ENCODE data around the gene PCTP.

The PCTP gene

DNA sequence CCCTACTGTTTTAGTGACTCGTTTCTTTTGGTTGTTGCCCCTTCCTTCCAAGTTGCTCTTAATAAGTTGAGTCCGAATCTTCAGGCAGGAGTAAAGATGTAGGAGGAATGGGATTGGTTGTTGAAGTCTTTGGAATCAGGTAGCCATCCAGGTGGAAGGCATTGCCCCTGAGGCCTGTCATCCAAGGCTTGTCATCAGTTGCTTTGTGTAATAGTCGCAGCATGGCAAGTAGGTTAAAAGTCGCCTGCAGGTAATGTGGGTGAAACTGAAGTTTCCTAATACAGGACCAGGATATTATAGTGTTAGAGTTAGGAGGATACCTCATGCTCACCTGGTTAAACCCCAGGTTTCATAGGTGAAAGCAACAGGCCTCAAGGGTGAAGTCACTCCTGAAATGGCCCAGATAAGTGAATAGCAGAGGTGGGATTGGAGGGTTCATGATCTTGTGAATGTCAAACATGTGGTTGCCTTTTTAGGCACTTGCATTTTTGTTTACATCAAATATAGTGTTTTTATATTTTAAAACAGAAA is 934 bp downstream of the PCTP start:
- DNase-seq (ENCODE audit: insufficient read length, low spot score) (no peak), FAIRE-seq (peak; percentile 49)

DNA sequence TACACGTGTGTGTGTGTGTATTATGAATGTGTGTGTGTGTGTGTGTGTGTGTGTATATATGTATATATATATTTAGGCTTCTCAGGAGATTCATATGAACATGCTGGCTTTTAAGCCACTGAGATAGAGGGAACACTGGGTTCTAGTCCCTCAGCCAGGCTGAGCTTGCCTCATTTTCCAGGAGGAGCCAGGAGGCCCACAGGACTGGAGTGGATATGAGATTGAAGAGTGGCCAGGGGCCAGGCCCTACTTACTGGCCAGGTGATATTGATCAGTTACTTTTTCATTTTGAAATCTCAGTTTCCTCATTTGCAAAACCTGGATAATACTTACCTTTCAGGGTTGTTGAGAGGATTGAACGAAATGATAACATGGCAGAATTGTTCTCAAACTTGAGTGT is 5.8 kb downstream of the PCTP start:
- FAIRE-seq, result no peak
- no peak for DNase-seq (ENCODE audit: insufficient read length, low spot score)

DNA sequence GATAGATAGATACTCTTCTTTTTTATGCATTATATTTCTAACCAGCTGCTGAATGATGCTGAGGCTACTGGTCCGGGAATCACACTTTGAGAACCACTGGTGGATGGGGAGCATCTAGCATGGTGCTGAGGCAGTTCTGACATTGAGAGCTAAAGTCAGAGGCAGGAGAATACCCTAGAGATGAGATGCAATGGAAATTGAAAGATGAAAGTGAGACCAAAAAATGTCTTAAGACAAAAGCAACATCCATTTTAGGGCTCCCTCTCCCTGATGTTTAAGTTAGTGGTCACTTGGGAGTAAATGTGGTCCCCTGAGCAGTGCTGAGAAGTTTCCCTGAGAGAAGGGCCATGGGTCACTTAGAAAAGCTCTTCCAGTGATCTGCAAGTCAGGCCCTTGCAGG is 6.8 kb downstream of the PCTP start:
- DNase-seq (ENCODE audit: insufficient read length, low spot score) (no peak), FAIRE-seq (no peak)

DNA sequence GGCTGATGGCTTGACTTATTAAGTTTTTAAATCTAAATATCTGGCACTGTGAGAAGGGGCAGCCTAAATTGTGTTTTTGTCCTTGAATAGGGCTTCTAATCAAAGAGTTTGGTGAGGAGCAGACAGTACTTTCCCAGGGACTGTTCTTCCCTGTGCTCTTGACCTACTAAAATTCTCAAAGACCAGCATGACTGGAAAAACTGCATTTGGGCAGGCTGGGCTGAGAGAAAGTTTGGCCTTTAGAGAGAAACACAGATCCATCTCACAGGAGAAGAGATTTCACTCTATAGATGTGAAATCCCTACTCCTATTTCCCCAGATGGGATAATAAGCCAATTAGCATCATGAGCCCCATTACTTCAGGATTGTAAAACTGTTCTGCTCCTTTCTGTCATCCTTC is 7.3 kb downstream of the PCTP start:
- DNase-seq (ENCODE audit: insufficient read length, low spot score) (no peak), FAIRE-seq (no peak)

DNA sequence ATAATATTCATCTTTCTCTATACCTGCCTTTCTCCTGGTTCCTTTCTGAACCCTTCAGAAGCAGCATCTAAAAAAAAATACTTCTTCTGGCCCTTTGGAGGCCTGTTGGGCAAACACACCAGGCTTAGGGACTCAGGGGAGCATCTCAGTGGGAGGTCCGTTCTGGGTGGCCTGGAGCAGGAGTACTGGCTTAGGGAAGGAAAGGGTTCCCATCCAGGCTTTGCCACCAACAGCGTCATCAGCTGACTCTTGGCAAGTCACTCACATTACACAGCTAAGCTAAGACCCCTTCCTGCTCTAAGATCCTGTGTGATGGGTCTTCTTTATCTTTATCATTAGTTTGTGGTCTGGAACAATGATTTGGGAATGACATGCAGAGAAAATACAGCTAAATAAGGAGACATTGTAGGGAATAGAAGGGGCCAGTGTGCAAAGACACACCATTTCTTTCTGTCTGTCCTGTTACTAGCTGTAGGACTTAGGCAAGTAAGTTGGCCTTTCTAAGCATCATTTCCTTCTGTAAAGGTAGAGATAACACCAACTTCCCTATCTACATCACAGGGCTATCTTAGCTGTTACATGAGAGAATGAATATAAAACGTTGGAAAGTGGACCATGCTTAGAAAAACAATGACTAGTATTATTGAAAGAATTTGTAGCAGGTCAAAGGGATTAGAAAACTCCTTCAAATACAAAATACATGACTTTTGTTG is 9.9 kb downstream of the PCTP start:
- no peak for FAIRE-seq
- no peak for DNase-seq (ENCODE audit: insufficient read length, low spot score)

DNA sequence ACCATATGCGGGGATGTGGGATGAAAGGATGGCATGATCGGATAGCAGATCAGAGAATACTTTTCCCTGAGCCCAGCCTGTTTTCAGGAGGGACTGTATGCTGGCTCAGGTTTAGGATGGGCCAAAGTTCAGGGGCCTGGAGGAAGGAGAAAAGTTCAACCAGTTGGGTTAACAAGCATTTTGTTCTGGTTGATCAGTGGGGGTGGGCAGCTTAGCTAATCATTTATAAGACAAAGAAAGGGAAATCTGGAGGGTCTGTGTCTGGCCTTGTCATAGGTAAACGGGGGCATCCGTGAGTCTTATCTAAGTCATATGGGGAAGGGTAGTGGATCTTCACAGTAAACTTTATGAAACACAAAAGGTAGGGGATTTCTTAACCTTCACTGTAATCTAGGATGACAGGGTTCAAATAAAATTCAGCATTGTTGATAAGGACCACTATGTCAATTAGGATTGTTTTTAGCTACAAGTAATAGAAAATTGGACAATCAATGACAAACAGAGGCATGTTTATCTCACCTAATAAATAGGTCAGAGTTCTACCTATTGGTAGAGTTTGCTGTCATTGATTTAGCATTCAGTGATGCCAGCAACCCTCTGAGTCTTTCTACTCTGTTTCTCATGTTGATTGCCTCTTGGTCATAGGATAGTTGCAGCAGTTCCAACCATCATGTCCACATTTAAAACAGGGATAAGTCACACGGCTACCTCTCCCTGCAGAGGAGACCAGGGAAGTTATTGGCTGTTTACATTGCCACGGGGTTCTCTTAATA is 11.4 kb downstream of the PCTP start:
- no peak for FAIRE-seq
- no peak for DNase-seq (ENCODE audit: insufficient read length, low spot score)

DNA sequence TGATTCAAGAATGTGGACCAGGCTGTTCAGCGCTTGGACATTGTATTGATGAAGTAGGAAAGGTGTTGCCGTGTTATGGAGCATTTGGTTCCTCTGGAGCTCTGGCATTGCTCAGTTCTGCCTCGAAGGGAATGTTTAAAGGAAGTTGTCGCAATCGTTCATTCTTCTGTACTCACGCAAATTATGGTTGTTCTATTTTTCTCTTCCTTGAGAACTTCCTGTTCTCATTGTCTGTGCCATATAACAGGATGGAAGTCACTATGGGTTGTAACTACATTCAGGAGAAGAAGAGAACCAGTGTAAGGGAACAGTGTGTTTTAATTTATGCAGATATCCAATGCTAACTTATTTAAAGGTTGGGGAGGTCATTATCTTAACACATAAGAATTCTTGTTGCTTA is 13.0 kb downstream of the PCTP start:
- no peak for DNase-seq (ENCODE audit: insufficient read length, low spot score)
- no peak for FAIRE-seq

DNA sequence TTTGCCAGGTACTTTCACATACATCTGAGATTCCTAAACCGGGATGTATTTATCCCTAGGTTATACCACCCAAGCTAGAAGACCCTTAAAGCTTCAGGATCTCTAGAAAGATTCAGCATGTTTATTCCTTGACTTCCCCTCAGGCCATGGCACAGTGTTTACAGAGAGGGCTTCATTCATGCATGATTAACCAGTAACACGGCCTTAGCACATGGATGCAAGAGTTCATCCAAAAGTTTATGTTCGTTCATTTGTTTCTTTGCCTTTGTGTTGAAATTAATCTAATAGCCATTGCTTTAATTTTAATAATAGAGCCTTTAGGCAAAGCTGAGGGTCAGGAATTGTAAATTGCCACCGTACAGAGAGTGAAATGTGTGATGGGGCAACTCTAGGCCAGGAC is 13.8 kb downstream of the PCTP start:
- DNase-seq (ENCODE audit: insufficient read length, low spot score) (no peak), FAIRE-seq (no peak)

DNA sequence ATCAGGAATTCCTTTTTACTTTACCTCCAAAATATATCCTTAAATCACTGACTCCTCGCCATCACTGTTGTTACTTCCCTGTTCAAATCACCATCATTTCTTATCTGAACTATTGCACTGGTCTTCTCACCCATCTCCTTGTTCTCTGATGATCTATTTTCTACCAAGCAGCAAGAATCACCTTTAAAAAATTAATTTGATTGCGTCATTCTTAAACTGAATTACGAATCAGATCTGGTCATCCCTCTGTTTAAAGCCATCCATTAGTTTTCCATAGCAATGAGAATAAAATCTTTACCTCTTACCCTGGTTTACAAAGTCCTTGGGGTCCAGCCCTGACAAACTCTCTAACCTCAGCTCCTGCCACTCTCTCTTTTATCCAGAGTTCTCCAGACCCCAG is 14.6 kb downstream of the PCTP start:
- DNase-seq (ENCODE audit: insufficient read length, low spot score) (no peak), FAIRE-seq (no peak)

DNA sequence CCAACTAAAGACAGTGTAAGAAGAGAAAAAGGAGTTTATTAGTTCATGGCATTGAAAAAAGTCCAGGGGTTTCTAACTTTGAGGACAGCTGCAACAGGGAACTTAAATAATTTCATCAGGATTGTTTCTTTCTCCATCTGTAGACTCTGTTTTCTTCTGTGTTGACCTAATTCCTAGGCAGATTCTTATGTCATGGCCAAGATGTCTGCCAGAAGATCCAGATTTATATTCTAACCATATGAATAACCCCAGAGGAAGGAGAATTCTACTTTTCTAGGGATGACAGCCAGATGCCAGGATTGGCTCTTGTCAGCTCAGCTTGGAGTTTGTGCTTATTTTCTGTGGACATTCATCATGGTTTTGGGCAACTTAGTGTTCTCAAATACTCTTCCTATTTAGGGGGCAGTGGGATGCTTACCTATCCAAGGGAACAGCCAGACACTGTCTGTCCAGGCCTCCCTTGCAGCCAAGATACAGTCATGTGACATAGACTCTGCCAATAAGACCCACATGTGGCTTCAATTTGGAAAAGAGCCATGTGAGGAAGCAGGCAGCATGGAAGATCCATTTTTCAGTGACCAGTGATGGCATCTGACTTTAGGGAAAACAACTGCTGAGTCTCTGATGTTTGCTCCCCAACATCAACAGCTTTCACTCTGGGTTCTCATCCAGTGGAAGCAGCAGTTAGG is 18.2 kb downstream of the PCTP start:
- DNase-seq (ENCODE audit: insufficient read length, low spot score) (no peak), FAIRE-seq (no peak)

DNA sequence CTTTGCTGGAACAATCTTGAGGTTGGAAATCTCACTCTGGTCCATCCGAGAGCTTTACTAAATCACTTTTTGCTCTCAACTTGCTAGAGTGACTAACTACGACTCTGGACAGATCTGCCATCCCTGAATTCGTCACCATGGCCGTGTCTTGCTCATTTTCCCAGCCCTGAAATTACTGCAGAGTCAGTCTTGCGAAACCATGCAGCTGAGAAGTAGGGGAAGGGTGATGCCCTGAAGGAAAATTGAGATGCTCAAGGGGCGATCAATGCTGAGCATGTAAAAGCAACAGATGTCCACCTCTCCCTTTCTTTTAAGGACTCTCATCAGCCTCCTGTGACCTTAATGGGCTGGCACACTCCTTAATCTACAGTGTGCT is 18.8 kb downstream of the PCTP start:
- DNase-seq (ENCODE audit: insufficient read length, low spot score) (peak; percentile 64), FAIRE-seq (no peak)

DNA sequence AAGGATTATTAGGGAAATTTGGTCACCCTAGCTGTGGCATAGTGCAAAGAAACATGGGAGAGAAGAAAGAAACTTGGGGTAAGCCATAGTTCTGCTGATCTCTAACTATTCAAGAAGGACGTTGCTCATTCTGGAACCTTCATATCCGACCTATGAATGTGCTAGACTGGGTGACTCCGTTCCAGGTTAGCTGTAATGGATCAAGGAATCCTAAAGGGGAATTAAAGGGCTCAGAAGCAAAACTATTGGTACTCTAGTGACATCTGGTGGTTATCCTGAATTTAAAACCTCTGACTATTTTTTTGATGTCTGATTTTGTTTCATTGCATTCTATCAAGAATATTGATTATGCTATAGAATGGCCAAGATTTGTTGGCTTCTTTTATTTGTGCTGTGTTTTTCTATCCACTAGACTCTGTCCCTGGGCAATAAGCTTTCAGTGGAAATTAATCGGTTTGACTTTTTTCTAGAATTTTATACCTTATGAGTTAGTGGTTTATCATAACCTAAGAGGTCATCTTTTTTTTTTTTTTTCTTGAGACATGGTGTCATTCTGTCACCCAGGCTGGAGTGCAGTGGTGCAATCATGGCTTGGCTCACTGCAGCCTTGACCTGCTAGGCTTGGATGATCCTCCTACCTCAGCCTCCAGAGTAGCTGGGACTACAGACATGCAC is 19.5 kb downstream of the PCTP start:
- DNase-seq (ENCODE audit: insufficient read length, low spot score) (peak; percentile 79), FAIRE-seq (no peak)

DNA sequence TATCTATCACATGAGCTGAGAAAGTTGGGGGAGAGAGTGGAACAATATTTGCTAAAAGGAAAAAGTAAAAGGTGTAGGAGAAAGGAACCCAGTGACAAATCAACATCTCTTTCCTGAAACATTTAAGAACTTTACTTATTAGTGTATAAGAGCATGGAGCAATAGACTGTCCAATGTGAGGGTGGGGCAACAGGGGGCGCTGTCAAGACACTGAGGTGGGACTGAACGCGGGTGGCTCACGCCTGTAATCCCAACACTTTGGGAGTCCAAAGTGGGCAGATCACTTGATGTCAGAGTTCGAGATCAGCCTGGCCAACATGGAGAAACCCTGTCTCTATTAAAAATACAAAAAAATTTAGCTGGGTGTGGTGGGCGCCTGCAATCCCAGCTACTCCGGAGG is 21.2 kb downstream of the PCTP start:
- FAIRE-seq, result no peak
- no peak for DNase-seq (ENCODE audit: insufficient read length, low spot score)

DNA sequence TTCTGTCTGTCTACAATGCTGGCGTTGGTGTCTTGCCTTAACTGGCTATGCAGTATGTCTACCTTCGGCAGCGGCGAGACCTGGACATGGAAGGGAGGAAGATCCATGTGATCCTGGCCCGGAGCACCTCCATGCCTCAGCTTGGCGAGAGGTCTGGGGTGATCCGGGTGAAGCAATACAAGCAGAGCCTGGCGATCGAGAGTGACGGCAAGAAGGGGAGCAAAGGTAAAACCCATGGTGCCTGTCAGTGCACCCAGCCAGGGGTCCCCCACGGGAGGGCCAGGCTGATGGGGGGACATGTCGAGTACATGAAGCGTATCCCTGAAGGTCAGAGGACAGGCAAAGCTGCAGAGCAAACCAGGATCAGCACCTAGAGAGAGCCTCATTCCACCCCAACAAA is 22.8 kb downstream of the PCTP start:
- DNase-seq (ENCODE audit: insufficient read length, low spot score), result no peak
- no peak for FAIRE-seq

DNA sequence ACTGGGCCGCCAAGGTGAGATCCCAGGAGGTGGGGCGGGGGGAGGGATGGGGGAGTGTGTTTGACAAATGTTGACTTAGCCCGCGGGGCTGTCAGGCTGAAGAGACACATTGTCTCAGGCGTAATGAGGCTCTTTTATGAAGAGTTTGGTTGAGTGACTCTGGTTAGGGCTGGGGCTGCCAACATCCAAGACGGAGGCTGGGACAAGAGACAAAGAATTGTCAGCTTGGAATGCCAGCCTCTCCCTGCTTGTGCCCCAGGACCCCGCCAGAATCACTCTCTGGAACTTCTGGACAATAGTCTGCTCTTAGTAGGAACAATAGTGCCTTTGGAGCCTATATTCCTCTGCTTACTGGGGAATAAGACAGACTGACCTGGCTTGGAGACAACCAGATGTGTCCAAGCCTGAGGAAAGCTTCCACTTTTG is 24.0 kb downstream of the PCTP start:
- DNase-seq (ENCODE audit: insufficient read length, low spot score) (no peak), FAIRE-seq (no peak)

DNA sequence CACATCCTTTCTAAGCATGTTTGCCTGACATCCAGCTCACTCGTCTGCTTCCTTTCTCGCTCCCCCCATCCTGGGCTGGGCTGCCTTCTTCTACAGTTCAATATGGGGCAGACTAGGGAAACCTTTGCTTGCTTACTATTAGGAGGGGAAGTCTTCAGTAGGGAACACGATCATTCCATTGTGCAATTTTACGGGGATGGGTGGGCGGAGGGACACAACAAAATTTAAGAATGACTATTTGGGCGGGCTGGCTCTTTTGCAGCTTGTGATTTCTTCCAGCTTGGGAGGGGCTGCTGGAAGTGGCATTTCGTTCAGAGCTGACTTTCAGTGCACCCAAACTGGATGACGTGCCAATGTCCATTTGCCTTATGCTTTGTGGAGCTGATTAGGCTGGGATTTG is 25.4 kb downstream of the PCTP start:
- no peak for FAIRE-seq
- DNase-seq (ENCODE audit: insufficient read length, low spot score), result no peak

DNA sequence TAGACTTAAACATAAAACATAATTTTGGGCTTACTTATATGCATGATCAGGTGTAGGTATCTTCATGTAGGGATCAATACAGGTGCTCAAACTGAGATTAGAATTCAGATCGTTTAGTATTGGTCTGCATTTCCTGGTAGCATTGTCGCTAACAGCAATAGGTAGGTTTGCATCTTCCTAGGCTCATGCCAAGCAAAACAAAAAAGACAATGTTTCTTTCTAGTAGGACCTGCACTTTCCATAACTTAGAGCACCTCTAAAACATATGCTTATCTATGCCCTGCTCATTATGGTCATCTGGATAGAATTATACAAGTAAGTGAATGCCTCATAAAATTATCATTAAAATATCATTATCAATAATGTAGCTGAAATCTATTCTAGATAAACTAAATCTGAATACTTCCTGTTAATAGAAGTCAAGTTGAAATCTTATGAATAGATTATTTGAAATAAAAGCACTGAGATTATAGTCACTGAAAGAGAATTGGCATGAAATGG is 26.7 kb downstream of the PCTP start:
- FAIRE-seq, result no peak
- no peak for DNase-seq (ENCODE audit: insufficient read length, low spot score)

DNA sequence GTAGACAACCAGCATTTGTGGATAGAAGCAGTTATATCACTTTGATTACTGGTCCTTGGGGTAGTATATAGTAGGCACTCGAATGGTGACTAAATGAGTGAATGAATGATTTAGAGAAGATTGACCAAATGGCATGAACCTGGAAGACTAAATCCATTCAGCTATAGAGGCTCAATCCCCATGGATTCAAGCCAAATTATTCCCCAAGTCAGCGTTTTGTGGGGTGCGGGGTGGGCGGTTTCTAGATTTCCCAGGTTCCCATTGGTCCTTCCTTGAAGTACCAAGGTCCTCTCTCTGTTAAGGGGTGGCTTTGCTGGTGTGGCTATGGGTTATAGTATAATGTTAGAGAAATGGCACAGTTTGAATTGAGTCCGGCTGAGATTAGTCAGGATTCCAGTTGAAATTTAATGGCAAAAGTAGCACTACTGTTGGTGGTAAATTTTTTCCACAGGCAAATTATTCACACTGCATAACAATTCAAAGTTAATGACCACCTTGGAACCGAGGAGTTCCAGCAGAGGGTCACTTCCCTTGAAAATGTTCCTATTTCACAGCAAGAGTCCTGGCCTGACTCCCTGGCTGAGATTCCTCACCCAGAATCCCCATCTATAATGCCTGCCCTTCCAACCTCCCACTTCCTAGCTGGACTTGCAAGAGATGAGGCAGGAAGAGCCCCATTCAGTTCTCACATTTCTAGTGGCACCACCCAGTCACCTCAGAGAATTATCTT is 27.7 kb downstream of the PCTP start:
- FAIRE-seq (no peak), DNase-seq (ENCODE audit: insufficient read length, low spot score) (no peak)

DNA sequence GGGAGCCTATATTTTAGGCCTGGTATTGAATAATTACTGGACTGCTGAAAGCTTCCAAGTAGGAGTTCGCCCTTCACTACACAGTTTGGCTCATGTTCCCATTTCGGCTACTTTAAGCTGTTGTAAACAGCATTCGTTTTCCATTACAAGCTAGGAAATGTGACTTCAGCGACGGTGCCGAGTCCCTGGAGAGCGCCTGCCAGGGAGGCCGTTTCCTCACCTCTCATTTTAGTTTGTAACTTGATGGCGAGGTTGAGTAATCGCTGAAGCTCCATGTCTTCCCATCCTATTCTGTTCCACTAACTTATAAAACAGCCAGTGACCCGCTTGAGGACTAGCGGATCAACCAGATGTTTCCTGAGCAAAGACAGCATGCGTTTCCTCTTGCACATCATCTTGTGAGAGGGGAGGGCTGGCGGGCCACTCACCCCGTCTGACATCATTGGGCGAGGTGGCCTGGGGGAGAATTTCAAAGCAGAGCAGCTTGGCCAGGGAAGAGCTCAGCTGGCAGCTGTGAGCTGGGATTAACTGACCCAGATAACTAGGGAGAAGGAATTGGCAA is 32.9 kb downstream of the PCTP start:
- FAIRE-seq (no peak), DNase-seq (ENCODE audit: insufficient read length, low spot score) (no peak)

DNA sequence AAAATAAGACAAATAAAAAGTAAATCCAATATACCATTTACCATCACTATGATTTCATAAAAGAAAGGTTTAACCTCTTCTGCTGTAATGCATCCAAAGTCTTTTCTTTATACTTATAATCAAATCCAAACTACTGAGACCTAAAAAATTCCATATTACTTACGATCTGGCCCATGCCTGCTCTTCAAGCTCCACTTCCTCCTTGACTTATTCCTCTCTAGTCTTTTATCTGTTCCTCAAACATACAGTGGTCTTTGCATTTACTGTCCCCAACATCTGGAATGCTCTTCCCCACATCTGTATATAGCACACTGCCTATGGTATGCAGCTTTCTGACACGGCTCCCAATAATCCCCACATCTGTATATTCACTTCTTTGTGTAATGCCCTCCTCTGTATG is 33.8 kb downstream of the PCTP start:
- no peak for DNase-seq (ENCODE audit: insufficient read length, low spot score)
- FAIRE-seq, result no peak

Data from HTR-8/SVneo (cell line).